Mucosa of descending colon (tissue), 3 donors: ENCODE results near the gene KCND3. TPM values are rescaled to one million over a fixed set of nuclear protein-coding genes. Genes with fewer than 3 reads are reported as not detected.

Experiments used
- ATAC-seq: fragments of 200-7000 bp; cut with Tn5 transposase; one replicate; pipeline ENCODE4 v1.9.1; 2020; ENCODE audit warnings: mild to moderate bottlenecking, moderate library complexity
- DNase-seq, 3 donors: peaks; one replicate each; pipeline ENCODE4 v3.0.0-alpha.2; 2020
- H3K36me3 ChIP-seq: fragments of 200-600 bp; one replicate; pipeline ENCODE4 v1.8.0; 2021; ENCODE audit warnings: low read depth, mild to moderate bottlenecking
- H3K4me1 ChIP-seq: fragments of 200-600 bp; one replicate; pipeline ENCODE4 v1.8.0; 2021; ENCODE audit warnings: low read depth, mild to moderate bottlenecking
- H3K4me3 ChIP-seq: fragments of 200-600 bp; one replicate; pipeline ENCODE4 v1.8.0; 2021; ENCODE audit warnings: mild to moderate bottlenecking
- H3K9me3 ChIP-seq: fragments of 200-600 bp; one replicate; pipeline ENCODE4 v1.8.0; 2021; ENCODE audit warnings: mild to moderate bottlenecking
- CTCF ChIP-seq: fragments of 200-600 bp; IDR thresholded peaks from one replicate; pipeline ENCODE4 v1.8.0; 2022; ENCODE audit warnings: antibody characterized with exemption, mild to moderate bottlenecking
- intact Hi-C, 2 donors: fragments of 100-400 bp; cut with DNase I in 1 of 2; cut with micrococcal nuclease in 1 of 2; formaldehyde crosslinking; loops; one replicate each; pipeline versions ENCODE4 v1.11.0 to v1.11.1; 2022; cut with DNase I, micrococcal nuclease
- total RNA-seq, 3 donors: library from RNA; stranded (reverse); fragmentation: NEBNext Ultra II Directional in 2 of 3; extraction: Animal tissue kit (Norgen Biotek cat#: 25700) in 2 of 3; gene quantifications; one replicate each; pipeline versions ENCODE4 v1.2.1 to v1.2.4, GENCODE V29; 2021 to 2023
- donor health status: DM: no; HTN: no; CAD: no; lungs with moderate emphysema.
- donor health status: DM: no; HTN: no; CAD: no.
- donor health status: DM: no; HTN: yes; CAD: no.

Gene KCND3
- total RNA-seq, 3 donors from 2014 or later: 1.2 to 10.3 (median 5.5) TPM

- Histone ChIP-seq H3K36me3 (no peaks in the 10 kb centered on the region), H3K4me1 (no peaks in the 10 kb centered on the region), H3K9me3 (no peaks in the 10 kb centered on the region), H3K4me3 (no peak overlapping the region)
- intact Hi-C loops: no loop called here
- TF ChIP-seq CTCF: no peak
- ATAC-seq (no peak), DNase-seq (no peak)
Measured at GRCh38 chr1:111958075-111958474, 31.4 kb downstream of the KCND3 start.

- no peaks in the 10 kb centered on the region for H3K9me3 ChIP-seq
- no peaks in the 10 kb centered on the region for H3K36me3 ChIP-seq
- TF ChIP-seq CTCF: no peak
- DNase-seq (no peak), ATAC-seq (no peak)
- intact Hi-C loops: no loop called here
- no peak overlapping the region for H3K4me3 ChIP-seq
- H3K4me1 ChIP-seq: no peaks in the 10 kb centered on the region
Measured at GRCh38 chr1:111956155-111956771, 33.2 kb downstream of the KCND3 start.

GRCh38 chr1:111955755-111956154 is 33.7 kb downstream of the KCND3 start:
- Histone ChIP-seq H3K9me3 (no peaks in the 10 kb centered on the region), H3K4me1 (no peaks in the 10 kb centered on the region), H3K36me3 (no peaks in the 10 kb centered on the region), H3K4me3 (no peak overlapping the region)
- ATAC-seq (no peak), DNase-seq (no peak)
- TF ChIP-seq CTCF: no peak
- intact Hi-C loops: no loop called here

GRCh38 chr1:111953797-111954196 is 35.7 kb downstream of the KCND3 start:
- no peak overlapping the region for H3K4me3 ChIP-seq
- H3K36me3 ChIP-seq: no peaks in the 10 kb centered on the region
- no peak for TF ChIP-seq CTCF
- H3K9me3 ChIP-seq: no peaks in the 10 kb centered on the region
- DNase-seq: no peak
- intact Hi-C loops: no loop called here
- no peak for ATAC-seq
- no peaks in the 10 kb centered on the region for H3K4me1 ChIP-seq

- ATAC-seq (no peak), DNase-seq (no peak)
- H3K36me3 ChIP-seq: no peaks in the 10 kb centered on the region
- H3K4me3 ChIP-seq: no peak overlapping the region
- no peak for TF ChIP-seq CTCF
- H3K4me1 ChIP-seq: no peaks in the 10 kb centered on the region
- intact Hi-C loops: no loop called here
- no peaks in the 10 kb centered on the region for H3K9me3 ChIP-seq
Measured at GRCh38 chr1:111952125-111952657, 37.3 kb downstream of the KCND3 start.
